DND-41 (cell line): Measurements from ENCODE around the gene OSBP2.

Experiments used
- ATAC-seq: fragments of 200-7000 bp; cut with Tn5 transposase; 3 replicates; pipeline ENCODE4 v1.9.1; 2021; ENCODE audit warnings: low read depth; ENCODE audit not compliant: insufficient read depth
- DNase-seq: peaks from one replicate; pipeline ENCODE4 v3.0.0-alpha.2; 2020
- H2AFZ ChIP-seq: 2 replicates; pipeline ENCODE4 v1.6.0; 2012; ENCODE audit warnings: low read depth, low read length
- H3K27ac ChIP-seq: 2 replicates; pipeline ENCODE4 v1.5.1; 2012; ENCODE audit warnings: low read length, inconsistent platforms
- H3K27me3 ChIP-seq: fragments of 200-600 bp; sonication (generic); 2 replicates; pipeline ENCODE4 v1.6.0; 2012; ENCODE audit warnings: low read length, mild to moderate bottlenecking, inconsistent platforms; ENCODE audit not compliant: insufficient read depth, poor library complexity
- H3K36me3 ChIP-seq: 2 replicates; pipeline ENCODE4 v1.5.1; 2012; ENCODE audit warnings: low read length, inconsistent platforms; ENCODE audit not compliant: insufficient read depth
- H3K4me1 ChIP-seq: 2 replicates; pipeline ENCODE4 v1.5.1; 2012; ENCODE audit warnings: mild to moderate bottlenecking, low read length; ENCODE audit not compliant: insufficient read depth
- H3K4me2 ChIP-seq: 2 replicates; pipeline ENCODE4 v1.6.0; 2012; ENCODE audit warnings: mild to moderate bottlenecking, moderate library complexity, low read length, inconsistent platforms; ENCODE audit not compliant: insufficient read depth
- H3K4me3 ChIP-seq, 2 experiments: fragments of 200-600 bp in 1 of 2; shearing (Covaris generic) in 1 of 2; 2 replicates each; pipeline ENCODE4 v1.5.1; 2012 to 2016; ENCODE audit warnings: inconsistent platforms in 2 of 2, low read length in 2 of 2, mild to moderate bottlenecking in 2 of 2, low read depth in 1 of 2, moderate library complexity in 1 of 2
- H3K79me2 ChIP-seq: 2 replicates; pipeline ENCODE4 v1.6.0; 2012; ENCODE audit warnings: low read length, inconsistent platforms; ENCODE audit not compliant: insufficient read depth
- H3K9ac ChIP-seq: 2 replicates; pipeline ENCODE4 v1.6.0; 2012; ENCODE audit warnings: low read depth, mild to moderate bottlenecking, inconsistent platforms, low read length, moderate library complexity
- H3K9me3 ChIP-seq: 2 replicates; pipeline ENCODE4 v1.5.1; 2012; ENCODE audit warnings: low read length, moderate library complexity, mild to moderate bottlenecking, inconsistent platforms; ENCODE audit not compliant: insufficient read depth, severe bottlenecking
- H4K20me1 ChIP-seq: 2 replicates; pipeline ENCODE4 v1.6.0; 2012; ENCODE audit warnings: low read length; ENCODE audit not compliant: insufficient read depth
- EZH2 ChIP-seq: IDR thresholded peaks from 3 replicates; pipeline ENCODE4 v1.6.1; 2012; ENCODE audit warnings: borderline replicate concordance, low read depth, mild to moderate bottlenecking, moderate library complexity, low read length, inconsistent platforms; ENCODE audit not compliant: severe bottlenecking
- TF ChIP-seq, protein P1 (sequence below): IDR thresholded peaks from 2 replicates; pipeline ENCODE4 v1.5.1; 2012; ENCODE audit warnings: borderline replicate concordance, low read length, moderate library complexity, mild to moderate bottlenecking; ENCODE audit not compliant: poor library complexity, severe bottlenecking; ENCODE audit errors: extremely low read depth

Gene OSBP2

DNA sequence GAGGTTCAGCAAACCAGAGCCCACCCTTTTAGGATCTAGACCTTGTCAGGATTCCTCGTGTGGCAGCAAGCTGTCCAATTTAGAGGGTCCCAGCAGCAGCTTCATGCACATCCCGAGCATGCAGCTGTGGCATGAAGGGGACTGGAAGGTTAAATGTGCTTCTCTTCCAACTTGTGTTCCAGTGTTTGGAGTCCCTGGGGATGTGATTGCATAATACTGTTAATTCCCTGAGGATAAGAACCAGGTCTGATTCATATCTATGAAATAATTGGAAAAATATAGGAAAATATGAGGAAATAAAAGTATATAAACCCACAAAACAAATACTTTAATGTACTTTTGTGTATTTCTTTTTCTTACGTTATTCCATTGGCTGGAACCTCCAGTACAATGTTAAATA, 143.4 kb downstream of the OSBP2 start:
- peaks cover 2% of the 10 kb centered on the region for H3K9me3 ChIP-seq
- H3K27me3 ChIP-seq: no peaks in the 10 kb centered on the region
- no peaks in the 10 kb centered on the region for H3K79me2 ChIP-seq
- no peaks in the 10 kb centered on the region for H4K20me1 ChIP-seq
- no peak overlapping the region for H3K27ac ChIP-seq
- H3K36me3 ChIP-seq: no peaks in the 10 kb centered on the region
- no peak overlapping the region for H2AFZ ChIP-seq
- TF ChIP-seq EZH2: no peak
- no peak for ATAC-seq
- no peak overlapping the region for H3K9ac ChIP-seq
- no peaks in the 10 kb centered on the region for H3K4me1 ChIP-seq
- no peak for DNase-seq
- no peak overlapping the region for H3K4me3 ChIP-seq
- no peak overlapping the region for H3K4me2 ChIP-seq

DNA sequence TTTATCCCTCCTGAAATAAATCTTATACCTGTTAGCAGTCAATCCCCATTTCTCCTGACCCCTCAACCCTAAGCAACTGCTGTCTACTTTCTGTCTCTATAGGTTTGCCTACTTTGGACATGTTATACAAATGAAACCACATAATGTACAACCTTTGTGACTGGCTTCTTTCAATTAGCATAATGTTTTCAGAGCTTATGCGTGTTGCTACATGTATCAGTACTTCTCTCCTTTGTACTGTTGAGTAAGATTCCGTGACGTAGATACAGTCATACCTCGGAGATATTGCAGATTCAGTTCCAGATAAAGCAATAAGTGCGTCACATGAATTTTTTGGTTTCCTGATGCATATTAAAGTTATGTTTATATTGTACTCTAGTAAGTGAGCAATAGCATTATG, 146.6 kb downstream of the OSBP2 start:
- Histone ChIP-seq H3K9ac (no peak overlapping the region), H3K4me1 (no peaks in the 10 kb centered on the region), H3K79me2 (no peaks in the 10 kb centered on the region), H3K9me3 (peaks cover 2% of the 10 kb centered on the region), H3K36me3 (no peaks in the 10 kb centered on the region), H3K4me3 (no peak overlapping the region), H3K4me2 (no peak overlapping the region), H3K27ac (no peak overlapping the region), H3K27me3 (no peaks in the 10 kb centered on the region), H2AFZ (no peak overlapping the region), H4K20me1 (no peaks in the 10 kb centered on the region)
- TF ChIP-seq EZH2: no peak
- TF ChIP-seq, protein P1, sequence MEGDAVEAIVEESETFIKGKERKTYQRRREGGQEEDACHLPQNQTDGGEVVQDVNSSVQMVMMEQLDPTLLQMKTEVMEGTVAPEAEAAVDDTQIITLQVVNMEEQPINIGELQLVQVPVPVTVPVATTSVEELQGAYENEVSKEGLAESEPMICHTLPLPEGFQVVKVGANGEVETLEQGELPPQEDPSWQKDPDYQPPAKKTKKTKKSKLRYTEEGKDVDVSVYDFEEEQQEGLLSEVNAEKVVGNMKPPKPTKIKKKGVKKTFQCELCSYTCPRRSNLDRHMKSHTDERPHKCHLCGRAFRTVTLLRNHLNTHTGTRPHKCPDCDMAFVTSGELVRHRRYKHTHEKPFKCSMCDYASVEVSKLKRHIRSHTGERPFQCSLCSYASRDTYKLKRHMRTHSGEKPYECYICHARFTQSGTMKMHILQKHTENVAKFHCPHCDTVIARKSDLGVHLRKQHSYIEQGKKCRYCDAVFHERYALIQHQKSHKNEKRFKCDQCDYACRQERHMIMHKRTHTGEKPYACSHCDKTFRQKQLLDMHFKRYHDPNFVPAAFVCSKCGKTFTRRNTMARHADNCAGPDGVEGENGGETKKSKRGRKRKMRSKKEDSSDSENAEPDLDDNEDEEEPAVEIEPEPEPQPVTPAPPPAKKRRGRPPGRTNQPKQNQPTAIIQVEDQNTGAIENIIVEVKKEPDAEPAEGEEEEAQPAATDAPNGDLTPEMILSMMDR: no peak
- DNase-seq (no peak), ATAC-seq (no peak)

DNA sequence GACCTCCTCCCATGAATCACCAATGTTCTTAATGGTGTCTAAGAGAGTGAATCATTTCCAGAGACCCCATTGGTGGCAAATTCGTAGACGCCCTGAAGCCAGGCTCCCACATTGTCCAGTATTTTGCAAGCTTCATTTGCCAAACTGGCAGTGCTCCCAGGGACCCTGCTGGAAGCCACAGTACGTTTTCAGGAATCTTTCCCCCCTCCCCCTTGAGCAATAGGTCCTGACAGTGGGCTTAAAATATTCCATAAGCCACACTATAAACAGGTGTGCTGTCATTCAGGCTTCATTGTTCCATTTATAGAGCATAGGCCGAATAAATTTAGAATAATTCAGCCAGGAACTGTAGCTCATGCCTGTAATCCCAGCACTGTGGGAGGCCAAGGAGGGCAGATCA, 148.6 kb downstream of the OSBP2 start:
- Histone ChIP-seq H3K9me3 (peaks cover 2% of the 10 kb centered on the region), H3K27me3 (no peaks in the 10 kb centered on the region), H4K20me1 (no peaks in the 10 kb centered on the region), H3K79me2 (no peaks in the 10 kb centered on the region), H3K4me1 (no peaks in the 10 kb centered on the region), H3K4me2 (no peak overlapping the region), H3K4me3 (no peak overlapping the region), H3K36me3 (no peaks in the 10 kb centered on the region), H3K9ac (no peak overlapping the region), H2AFZ (no peak overlapping the region), H3K27ac (no peak overlapping the region)
- no peak for ATAC-seq
- TF ChIP-seq EZH2: no peak
- TF ChIP-seq, protein P1: no peak
- no peak for DNase-seq

DNA sequence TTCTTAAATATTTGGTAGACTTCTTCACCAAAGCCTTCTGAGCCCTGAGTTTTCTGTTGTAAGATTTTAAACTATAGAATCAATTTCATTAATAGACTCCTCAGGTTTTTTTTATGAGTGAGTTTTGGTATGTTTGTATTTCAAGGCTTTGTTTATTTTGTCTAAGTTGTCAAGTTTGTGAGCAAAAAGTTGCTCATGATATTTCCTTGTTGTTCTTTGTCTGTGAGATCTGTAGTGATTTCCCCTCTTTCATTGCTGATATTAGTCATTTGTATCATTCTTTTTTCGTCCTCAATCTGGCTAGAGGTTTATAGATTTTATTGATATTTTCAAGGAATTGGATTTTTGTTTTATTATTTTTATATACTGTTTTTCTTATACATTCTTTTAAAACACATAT, 152.9 kb downstream of the OSBP2 start:
- Histone ChIP-seq H2AFZ (no peak overlapping the region), H3K36me3 (no peaks in the 10 kb centered on the region), H3K4me1 (no peaks in the 10 kb centered on the region), H3K9ac (no peak overlapping the region), H3K4me2 (no peak overlapping the region), H4K20me1 (no peaks in the 10 kb centered on the region), H3K79me2 (no peaks in the 10 kb centered on the region), H3K4me3 (no peak overlapping the region), H3K27ac (no peak overlapping the region), H3K27me3 (peaks cover 5% of the 10 kb centered on the region), H3K9me3 (no peaks in the 10 kb centered on the region)
- TF ChIP-seq EZH2: no peak
- TF ChIP-seq, protein P1: no peak
- DNase-seq (no peak), ATAC-seq (no peak)
